Ammon's horn (tissue), 1 donor: ENCODE data around the gene KLHL8.
A peak's percentile ranks its signal among the peaks of the same experiment; 100 is the strongest.

Experiments
- DNase-seq: peaks from one replicate; pipeline ENCODE4 v3.0.0-alpha.2; 2016; ENCODE audit warnings: low spot score

The KLHL8 gene

DNA sequence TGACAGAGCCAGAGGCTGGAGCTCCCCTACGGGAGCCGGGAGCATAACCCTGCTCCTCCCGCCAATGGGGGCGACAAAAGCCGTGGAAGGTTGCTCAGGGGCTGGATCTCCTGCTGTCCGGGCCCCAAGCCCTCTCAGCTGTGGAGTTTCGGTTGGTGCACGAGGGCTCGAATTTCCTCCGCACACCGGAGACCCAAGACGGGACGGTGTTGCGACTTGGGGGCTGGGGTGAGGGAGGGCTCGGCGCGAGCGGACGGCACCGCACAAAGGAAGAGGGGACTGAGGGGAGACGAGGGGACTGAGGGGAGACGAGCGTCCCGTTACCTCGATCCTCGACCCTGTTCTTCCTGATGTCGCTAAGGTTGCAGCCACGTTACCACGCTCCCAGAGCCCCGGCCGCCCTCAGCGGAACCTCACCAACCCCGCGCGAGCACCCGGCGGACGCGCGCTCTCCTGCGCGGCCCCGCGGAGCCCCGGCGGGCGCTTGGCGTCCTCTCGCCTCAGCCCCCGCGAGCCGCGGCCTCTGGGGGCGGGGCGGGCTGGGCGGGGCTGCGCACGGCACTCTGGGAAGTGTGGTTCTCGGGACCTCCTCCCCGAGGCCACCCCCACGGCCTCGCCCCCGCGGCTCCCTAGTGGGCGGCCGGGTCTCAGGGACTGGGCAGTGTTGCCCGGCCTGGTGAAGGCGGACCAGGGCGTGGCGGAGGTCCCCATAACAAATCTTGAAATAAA, at the start of gene KLHL8:
KLHL8 (minus strand) TSS at position 525 of the 729 bp plus-strand sequence. CDS start 25,079 bp downstream, outside the sequence.
- DNase-seq = peak; percentile 86

DNA sequence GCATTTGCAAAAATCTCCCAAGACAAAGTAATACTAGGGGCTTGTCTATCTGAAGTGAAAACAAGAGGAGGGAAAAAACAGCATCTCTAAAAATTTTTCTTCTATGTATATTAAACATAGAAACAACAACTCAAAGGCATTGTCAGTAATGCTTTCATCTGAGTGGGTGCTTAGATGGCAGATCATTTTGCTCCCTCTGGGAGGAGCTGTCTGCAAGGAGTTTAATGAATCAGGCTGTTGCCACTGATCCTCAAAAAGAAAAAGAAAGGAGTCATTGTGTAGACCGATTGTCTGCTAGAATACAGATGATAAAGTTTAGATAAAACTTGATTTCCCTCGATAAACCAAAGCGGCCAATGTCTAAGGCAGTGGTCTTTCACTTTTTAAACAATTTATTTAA, 49.7 kb upstream of the KLHL8 start:
- peak; percentile 85 for DNase-seq

DNA sequence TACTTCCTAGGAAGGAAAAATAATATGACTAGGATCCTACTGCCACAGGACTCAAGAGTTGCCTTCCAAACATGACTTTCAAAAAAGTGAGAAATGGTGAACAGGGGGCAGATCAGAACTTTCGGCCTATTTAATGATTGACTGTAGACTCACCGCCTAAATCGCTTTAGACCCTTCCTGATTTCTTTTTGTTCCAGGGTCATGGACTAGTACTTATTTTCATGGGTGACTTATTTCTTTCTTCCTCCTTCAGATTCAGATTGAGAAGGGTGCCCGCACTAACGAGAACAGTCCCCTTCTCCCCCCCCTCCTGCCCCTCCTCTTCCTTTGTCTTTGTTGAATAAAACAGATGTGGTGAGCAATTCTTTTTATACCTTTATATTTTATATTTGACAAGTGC, 48.0 kb upstream of the KLHL8 start:
- no peak for DNase-seq

DNA sequence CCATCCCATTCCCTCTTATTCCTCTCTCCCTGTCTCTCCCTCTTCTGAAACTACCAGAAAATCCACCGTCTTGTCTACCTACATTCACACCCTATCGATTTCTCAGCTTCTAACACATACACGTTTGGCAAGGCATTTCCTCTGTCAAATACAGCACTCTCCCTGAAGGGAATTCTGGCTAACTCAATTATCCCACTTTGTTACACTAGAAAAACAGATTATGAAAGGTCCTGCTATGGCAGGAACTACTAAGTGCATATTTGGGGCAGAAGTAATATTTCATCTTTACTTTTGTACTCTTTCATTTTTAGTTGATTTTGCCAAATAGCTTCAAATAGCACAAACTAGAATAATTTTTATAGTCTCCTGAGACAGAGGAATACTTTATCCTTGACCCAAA, 46.6 kb upstream of the KLHL8 start:
- no peak for DNase-seq

DNA sequence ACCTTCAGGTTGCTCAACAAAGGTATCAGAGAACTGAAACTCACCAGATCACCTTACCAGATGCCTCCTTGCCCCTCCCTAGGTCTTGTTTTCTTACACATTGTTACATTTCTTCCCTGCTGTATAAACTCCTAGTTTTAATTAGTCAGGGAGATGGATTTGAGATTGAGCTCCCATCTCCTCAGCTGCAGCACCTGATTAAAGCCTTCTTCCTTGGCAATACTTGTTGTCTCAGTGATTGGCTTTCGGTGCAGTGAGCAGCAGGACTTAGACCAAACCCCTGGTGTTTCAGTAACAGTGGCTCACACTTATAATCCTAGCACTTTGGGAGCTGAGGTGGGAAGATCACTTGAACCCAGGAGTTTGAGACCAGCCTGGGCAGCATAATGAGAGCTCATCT, 42.5 kb upstream of the KLHL8 start:
- no peak for DNase-seq

DNA sequence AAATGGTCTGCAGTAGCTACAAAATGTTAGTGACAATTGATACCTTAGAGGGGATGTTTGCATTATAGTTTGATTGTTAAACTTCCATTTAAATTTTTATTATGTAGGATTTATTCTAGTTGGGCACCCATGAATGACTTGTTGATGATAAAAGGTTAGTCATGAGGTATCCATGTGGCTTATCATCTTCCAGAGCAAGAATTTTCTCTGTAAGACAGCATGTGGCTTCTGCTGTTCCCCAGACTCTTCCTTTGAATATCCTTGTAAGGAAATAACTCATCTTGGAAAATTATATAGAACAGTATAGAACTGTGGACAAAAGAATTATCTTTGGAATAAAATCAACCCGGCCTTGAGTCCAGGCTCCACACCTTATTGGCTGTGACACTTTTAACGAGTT, 40.1 kb upstream of the KLHL8 start:
- DNase-seq = no peak

DNA sequence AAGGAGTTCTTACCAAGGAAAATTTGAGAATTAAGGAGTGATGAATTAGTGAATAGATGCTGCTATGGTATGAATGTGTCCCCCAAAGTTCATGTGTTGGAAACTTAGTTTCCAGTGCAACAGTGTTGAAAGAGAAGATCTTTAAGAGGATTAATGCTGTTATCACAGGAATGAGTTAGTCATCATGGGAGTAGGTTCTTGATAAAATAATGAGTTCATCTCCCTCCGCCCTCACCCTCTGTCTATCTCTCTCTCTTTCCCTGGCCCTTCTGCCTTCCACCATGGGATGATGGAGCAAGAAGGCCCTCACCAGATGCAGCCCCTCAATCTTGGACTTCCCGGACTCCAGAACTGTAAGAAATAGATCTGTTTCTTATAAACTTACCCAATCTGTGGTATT, 38.3 kb upstream of the KLHL8 start:
- no peak for DNase-seq

DNA sequence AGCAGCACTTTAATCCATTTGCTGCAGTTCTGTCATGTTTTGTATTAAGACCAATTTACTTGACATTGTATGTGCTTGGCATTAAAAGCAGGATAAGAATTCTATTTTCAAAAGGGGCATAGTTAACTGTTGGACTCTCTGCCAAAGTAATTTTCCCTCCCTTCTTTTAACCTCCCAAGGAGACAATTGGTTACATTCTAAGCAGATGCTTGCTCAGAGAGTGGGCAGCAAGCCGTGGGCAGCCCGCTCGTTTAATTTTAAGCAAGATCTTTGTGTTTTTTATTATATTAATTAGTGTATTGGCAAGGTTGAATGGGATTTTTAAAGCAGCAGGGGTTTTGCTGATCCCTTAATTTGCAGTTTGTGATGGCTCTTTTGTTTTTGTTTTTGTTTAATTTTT, 37.1 kb upstream of the KLHL8 start:
- DNase-seq = peak; percentile 78

DNA sequence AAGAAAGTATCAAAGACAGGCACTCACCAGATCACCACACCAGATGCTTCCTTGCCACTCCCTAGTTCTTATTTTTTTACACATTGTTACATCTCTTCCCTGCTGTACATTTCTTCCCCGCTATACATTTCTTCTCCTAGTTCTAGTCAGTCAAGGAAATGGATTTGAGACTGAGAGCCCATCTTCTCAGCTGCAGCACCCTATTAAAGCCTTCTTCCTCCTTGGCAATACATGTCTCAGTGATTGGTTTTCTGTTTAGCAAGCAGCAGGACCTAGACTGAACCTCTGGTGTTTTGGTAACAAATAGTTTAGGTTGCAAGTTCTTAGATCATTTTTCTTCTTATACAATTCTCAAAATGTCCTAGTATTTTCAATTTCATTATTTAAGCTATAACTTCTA, 35.3 kb upstream of the KLHL8 start:
- DNase-seq = no peak

DNA sequence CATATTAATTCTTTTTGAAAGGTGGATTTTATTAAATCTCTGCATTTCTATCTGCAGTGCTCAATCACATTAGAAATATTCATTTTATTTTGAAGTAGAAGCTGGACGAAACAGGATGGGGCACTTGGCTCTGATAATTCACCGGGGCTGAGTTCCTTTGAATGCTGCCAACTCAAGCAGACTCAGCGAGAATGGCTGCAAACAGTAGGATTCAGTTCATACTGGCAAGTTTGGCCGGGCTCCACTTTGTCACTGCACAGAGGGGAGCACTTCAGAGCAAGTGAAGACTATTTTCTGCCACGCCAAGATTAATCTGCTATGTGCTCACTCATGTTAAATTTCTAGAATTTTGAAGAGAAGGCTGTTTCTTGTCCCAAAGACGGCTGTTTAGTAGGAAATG, 30.7 kb upstream of the KLHL8 start:
- peak; percentile 92 for DNase-seq

DNA sequence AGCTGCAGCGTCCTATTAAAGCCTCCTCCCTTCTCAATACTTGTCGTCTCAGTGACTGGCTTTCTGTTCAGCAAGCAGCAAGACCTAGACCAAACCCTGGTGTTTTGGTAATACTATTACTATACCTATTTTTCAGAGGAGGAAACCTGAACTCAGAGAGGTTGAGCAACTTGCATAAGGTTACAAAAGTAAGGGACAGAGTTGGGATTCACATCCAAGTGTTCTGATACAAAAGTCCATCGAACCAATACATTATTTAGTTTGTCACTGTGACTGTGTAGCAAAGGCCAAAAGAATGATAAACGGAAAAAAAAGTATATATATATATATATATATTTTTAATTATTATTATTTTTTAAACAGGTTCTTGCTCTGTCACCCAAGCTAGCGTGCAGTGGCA, 29.9 kb upstream of the KLHL8 start:
- no peak for DNase-seq

DNA sequence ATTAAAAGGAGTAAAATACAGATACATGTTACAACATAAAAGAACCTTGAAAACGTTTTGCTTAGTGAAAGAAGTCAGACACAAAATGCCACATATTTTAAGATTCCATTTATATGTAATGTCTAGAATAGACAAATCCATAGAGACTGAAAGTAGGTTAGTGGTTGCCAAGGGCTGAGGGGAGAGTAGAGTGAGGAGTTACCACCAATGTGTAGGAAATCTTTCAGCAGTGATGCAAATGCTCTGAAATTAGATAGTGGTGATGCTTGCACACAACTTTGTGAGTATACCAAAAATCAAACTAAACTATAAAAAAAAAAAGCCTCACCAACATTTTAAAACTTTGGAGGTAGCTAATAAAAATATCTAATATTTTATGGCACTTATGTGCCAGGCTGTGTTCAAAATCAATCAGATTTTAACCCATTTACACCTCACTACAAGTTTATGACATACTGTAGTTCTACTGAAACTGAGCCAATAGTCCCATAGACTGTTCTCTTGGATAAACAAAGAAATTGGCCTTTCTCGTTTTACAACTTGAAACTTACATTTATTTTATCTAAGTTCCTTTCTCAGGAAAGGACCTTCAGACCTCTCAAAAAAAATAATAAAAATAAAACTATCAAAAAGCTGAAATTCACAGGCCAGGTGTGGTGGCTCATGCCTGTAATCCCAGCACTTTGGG, 29.1 kb upstream of the KLHL8 start:
- no peak for DNase-seq

DNA sequence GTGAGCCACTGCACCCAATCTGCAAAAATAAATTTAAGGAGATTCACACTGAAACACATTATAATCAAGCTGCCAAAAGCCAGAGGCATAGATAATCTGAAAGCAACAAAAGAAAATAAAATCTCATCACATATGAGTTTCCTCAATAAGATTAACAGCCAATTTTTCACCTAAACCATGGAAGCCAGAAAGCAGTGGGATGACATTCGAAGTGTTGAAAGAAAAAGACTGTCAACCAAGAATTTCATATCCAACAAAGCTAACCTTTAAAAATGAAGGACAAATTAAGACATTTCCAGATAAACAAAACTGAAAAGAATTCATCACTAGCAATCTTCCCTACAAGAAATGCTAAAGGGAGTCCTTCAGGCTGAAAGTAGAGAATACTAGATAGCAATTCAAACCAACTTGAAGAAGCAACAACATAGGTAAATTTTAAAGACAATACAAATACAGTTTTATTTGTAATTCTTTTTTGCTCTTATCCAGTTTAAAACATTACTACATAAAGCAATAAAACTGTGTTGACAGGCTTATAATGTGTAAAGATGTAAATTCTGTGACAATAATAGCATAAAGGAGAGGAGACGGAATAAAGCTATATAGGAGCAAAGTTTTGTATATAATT, 23.1 kb upstream of the KLHL8 start:
- DNase-seq = no peak

DNA sequence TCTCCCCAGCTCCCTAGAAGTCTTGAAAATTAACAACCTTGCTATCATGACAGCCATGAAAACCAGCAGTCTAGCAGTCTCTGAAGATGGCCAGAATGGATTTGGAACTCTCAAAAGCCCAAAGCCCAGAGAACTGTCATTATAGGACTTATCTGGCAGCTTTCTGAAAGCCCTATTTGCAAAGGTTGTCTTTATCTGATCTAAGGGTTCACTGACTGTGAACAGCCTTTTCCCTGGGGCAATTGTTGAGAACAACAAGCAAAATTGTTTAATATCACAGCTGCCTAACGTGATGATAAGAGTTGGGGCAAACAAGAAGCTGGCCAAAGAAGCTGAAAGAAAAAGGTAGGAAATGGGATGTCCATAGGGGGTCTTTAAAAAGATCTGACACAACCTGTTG, 20.9 kb upstream of the KLHL8 start:
- no peak for DNase-seq

DNA sequence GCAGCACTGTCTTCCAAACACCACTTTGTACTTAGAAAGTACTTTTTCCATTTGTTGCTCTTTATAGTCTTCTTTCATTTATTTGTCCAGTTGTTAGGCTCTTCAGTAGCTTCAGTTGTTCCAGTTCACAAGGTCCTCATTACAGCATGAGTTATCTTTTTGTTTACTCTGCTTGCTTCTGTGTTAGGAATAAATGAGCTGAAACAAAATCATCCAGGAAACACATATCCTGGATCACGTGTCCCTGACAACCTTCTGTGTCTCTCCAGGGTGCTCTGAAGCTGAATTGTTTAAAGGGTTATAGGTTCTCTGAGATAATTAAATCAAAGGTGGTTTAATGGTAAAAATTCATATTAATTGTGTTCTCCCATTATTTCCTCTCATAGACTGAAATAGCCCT, 19.9 kb upstream of the KLHL8 start:
- no peak for DNase-seq

DNA sequence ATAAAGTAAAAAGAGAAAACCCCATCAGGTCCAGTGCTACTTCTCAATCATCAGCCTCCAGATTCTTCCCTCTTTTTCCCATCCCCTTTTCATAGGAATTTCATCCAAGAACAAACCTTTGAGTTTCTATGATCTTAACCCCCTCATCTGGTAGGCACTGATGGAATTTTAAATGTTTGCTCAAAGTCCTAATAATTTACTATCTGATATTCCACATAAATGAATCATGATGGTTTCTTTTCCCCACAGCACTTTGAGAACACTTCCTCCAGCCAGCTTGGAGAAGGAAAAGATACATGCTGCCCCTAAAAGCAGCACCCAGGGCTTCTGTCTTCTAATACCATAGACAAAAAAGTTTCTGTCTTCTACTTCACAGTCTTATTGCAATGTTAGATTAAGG, 19.4 kb upstream of the KLHL8 start:
- DNase-seq = no peak

DNA sequence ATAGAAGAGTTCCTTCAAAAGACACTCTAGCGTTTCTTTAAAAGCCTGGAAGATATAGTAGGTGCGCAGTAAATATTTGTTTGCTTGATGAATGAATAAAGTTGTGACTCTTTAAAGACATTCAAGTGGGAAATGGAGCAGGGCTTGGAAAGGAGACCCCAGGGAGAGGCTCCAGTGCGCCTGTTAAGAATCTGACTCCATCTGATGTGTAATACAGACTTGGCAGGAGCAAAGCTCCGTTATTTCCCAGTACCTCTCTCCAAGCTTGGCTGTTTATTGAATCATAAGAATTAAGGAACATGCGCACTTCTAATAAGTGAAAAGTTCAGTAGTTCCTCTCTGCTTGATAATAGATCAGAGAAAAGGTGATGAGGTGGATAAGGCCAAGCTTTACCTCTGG, 18.8 kb upstream of the KLHL8 start:
- no peak for DNase-seq

DNA sequence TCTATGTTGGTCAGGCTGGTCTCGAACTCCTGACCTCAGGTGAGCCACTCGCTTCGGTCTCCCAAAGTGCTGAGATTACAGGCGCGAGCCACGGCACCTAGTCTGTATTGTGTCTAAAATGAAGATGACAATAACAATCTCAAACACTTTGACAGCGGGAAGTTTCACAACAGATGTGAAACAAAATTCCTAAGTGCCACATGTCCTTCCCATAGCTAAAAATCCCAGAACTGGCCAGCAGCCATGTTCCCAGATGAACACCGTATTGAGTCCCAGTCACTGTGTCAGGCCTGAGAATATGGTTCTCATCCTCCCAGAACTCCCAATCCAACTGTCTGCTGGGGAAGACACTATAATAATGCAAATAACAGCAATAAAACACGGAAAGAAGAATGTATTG, 16.4 kb upstream of the KLHL8 start:
- no peak for DNase-seq

DNA sequence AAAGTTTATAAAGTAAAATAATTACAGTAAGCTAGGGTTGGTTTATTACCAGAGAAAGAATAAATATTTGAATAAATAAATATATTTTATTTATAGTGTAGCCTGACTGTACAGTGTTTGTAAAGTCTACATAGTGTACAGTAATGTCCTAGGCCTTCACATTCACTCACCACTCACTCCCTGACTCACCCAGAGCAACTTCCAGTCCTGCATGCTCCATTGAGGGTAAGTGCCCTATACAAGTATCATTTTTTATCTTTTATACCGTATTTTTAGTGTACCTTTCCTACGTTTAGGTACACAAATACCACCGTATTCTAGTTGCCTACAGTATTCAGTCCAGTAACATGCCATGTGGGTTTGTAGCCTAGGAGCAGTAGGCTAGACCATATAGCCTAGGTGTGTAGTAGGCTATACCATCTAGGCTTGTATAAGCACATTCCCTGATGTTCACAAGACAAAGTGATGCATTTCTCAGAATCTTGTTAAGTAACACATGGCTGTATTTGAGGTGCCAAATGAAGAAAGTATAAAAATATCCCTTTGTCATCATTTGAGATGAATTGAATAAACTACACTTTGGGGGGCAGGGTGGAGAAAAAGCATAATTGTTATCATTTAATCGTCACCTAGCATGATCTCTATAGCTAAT, 14.7 kb upstream of the KLHL8 start:
- no peak for DNase-seq

DNA sequence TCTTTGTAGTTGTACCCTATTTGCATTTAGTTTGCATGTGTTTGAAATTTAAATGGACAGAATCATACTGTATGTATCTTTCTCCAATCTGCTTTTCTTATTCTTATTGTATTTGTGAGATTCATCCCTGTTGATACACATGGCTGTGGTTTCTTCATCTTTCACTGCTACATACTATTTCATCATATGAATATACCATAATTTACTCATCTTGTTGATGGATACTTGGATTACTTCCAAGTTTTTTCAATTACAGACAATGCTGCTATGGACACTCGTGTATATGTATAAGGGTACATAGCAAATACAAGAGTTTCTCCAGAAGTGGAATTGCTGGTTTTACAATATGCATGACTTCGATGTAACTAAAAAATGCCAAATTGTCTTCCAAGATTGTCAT, 11.8 kb upstream of the KLHL8 start:
- no peak for DNase-seq

DNA sequence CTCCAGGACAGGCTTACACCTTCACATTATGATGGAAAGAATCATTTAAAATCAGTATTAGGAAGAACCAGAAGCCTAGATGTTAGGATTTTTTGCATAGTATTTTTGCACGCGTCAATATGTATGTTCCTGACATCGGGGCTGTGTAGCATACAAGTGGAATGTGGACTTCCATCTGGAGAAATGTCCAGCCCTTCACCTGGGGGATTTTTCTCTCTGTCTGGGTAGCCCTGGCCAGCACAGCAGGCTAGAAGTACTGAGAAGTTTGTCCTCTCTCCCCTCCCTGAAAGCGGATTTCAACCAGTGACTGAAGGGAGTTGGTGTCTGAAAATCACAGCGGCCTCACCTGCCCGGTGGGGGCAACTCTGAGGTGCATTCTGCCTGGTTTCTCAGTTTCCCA, 10.4 kb upstream of the KLHL8 start:
- no peak for DNase-seq

DNA sequence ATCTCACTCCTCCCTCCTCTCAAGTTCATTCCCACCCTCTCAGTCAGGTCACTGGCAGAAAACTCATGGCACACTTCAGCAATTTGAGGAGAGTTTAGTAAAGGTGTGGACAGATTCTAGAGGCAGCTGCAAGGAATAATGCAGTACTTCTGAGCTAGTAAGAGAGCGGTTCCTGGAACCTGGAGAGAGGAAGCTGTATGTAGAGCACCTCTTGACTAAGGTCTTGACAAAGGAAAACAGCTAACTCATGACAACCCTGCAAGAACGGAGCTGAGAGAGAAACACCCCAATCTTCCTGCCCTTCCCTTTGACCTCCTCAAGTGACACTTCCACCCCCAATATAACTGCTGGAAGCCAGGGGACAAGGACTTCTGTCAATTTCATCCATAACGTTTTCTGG, 9.6 kb upstream of the KLHL8 start:
- no peak for DNase-seq

DNA sequence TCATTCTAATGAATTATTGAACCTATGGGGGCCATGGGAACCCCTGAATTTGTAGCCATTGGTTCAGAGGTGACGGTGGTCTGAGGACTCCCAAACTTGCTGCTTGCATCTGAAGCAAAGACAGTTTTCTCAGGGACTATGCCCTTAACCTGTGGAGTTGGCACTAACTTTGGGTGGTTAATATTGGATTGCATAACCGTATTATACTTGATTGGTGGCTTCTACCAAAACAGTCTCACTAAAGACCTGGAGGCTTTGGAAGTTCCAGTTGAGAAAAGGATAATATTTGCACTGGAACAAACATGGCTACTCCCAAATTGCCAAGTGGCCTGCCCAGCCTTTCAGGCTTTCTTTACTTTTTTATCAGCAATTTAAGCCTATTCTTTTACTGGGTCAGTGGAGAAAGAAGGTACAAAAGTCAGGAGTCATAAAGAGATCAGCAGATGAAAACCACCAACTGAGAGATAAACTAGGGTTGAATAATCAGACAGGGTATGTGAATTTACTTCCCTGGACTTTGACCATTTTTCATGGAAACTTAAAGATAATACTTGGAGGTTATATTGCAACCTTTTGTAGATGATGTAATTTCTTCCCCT, 7.9 kb upstream of the KLHL8 start:
- DNase-seq = no peak
